Stomach (tissue), 9 donors: ENCODE data around the gene MAP7. TPM values are rescaled to one million over a fixed set of nuclear protein-coding genes. Genes with fewer than 3 reads are reported as not detected.

ENCODE experiments used
- DNase-seq, 2 donors: peaks; one replicate each; pipeline versions ENCODE4 v3.0.0 to v3.0.0-alpha.2; 2013 to 2019
- H3K27ac ChIP-seq, 5 donors: fragments of 200-600 bp in 4 of 5; sonication (generic) in 4 of 5; one replicate each; pipeline ENCODE4 v1.5.1; 2013 to 2019; ENCODE audit warnings: mild to moderate bottlenecking in 1 of 5, moderate library complexity in 1 of 5
- H3K27me3 ChIP-seq, 3 donors: fragments of 200-600 bp; sonication (generic); one replicate each; pipeline ENCODE4 v1.5.1; 2017 to 2019; ENCODE audit warnings: mixed run types in 1 of 3
- H3K36me3 ChIP-seq, 4 donors: fragments of 200-600 bp; sonication (generic); 1 replicate in 3 of 4; 2 replicates in 1 of 4; pipeline ENCODE4 v1.5.1; 2016 to 2019
- H3K4me1 ChIP-seq, 4 donors: fragments of 200-600 bp; sonication (generic); one replicate each; pipeline ENCODE4 v1.5.1; 2016 to 2019
- H3K4me3 ChIP-seq, 4 donors: fragments of 200-600 bp; sonication (generic) in 3 of 4; one replicate each; pipeline ENCODE4 v1.5.1; 2016 to 2019; ENCODE audit warnings: mild to moderate bottlenecking in 1 of 4
- H3K9me3 ChIP-seq, 4 donors: fragments of 200-600 bp; sonication (generic); one replicate each; pipeline ENCODE4 v1.5.1; 2016 to 2019
- EP300 ChIP-seq: sonication (generic); formaldehyde crosslinking; IDR thresholded peaks from one replicate; pipeline ENCODE4 v1.6.1; 2017; ENCODE audit warnings: antibody characterized with exemption
- POLR2A ChIP-seq, 4 donors: fragments of 450-650 bp; IDR thresholded peaks; one replicate each; pipeline ENCODE4 v1.6.1; 2016; ENCODE audit warnings: antibody characterized with exemption in 4 of 4, control low read depth in 2 of 4, mild to moderate bottlenecking in 1 of 4, moderate library complexity in 1 of 4
- POLR2AphosphoS5 ChIP-seq, 3 donors: sonication (generic); formaldehyde crosslinking; IDR thresholded peaks; one replicate each; pipeline ENCODE4 v1.6.1; 2016; ENCODE audit warnings: antibody characterized with exemption in 3 of 3
- WGBS, 5 donors: extraction: QIAGEN DNeasy Blood & Tissue Kit in 3 of 5; methylation state at CpG; one replicate each; pipeline versions ENCODE4 v1.1.5 to v1.1.7; 2013 to 2018; 5-methylcytosine and 5-hydroxymethylcytosine counted together
- intact Hi-C: fragments of 100-400 bp; cut with DNase I; formaldehyde crosslinking; loops from one replicate; pipeline ENCODE4 v1.15.1; 2023; ENCODE audit warnings: low total_unique reads
- polyA plus RNA-seq, 3 donors: library from polyadenylated mRNA; stranded (reverse); fragments of 200-250 nt; gene quantifications; one replicate each; pipeline ENCODE4 v1.2.3, GENCODE V29; 2013
- total RNA-seq, 5 donors: library from RNA; depleted of rRNA; stranded (reverse); fragments of >200 nt; gene quantifications; one replicate each; pipeline versions ENCODE4 v1.1.0 to v1.2.3, GENCODE V29; 2014 to 2016
- TF ChIP-seq, protein P1 (sequence below), 7 experiments: fragments of 450-650 bp in 4 of 7; fragments of 200-600 bp in 3 of 7; sonication (generic) in 3 of 7; IDR thresholded peaks; one replicate each; pipeline ENCODE4 v1.5.1; 2016 to 2019; ENCODE audit warnings: antibody characterized with exemption in 7 of 7, control low read depth in 2 of 7, mild to moderate bottlenecking in 1 of 7
- donor health status: healthy with polysubstance abuse.
- donor health status: Bipolar disorder and iron deficiency.
- donor health status: healthy.

Gene MAP7
- total and polyA plus RNA-seq, 8 donors: 2.3 to 28.3 (median 9.7) TPM

DNA sequence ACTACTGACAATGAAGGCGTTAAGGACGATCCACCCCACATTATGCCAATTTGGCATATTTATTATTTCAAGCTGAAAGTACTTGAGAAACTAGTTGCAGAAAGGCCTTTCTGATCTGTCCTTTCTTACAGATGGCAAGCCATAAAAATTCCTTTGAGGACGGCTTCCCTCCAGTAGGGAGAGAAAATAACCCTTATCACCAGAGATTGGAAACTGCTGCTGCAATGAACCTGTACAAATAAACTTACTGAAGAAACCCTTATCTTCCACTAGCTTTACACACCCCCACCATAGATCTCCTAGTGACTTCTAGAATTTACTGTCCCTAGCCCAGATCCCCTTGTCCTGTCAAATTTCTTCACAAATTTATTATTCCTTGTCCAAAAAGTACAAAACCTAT is 105.2 kb downstream of the MAP7 start:
- TF ChIP-seq POLR2A (IDR thresholded peaks at IDR 0.05) (no peak), EP300 (no peak)
- TF ChIP-seq, protein P1, sequence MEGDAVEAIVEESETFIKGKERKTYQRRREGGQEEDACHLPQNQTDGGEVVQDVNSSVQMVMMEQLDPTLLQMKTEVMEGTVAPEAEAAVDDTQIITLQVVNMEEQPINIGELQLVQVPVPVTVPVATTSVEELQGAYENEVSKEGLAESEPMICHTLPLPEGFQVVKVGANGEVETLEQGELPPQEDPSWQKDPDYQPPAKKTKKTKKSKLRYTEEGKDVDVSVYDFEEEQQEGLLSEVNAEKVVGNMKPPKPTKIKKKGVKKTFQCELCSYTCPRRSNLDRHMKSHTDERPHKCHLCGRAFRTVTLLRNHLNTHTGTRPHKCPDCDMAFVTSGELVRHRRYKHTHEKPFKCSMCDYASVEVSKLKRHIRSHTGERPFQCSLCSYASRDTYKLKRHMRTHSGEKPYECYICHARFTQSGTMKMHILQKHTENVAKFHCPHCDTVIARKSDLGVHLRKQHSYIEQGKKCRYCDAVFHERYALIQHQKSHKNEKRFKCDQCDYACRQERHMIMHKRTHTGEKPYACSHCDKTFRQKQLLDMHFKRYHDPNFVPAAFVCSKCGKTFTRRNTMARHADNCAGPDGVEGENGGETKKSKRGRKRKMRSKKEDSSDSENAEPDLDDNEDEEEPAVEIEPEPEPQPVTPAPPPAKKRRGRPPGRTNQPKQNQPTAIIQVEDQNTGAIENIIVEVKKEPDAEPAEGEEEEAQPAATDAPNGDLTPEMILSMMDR (IDR thresholded peaks at IDR 0.05): no peak
- intact Hi-C loops: no loop called here
- Histone ChIP-seq H3K4me1 (peaks cover 0 to 23% (median 11%) of the 10 kb centered on the region in 4 donors), H3K4me3 (no peak overlapping the region), H3K27me3 (no peaks in the 10 kb centered on the region), H3K27ac (no peak overlapping the region), H3K9me3 (no peaks in the 10 kb centered on the region), H3K36me3 (no peaks in the 10 kb centered on the region)
- DNase-seq: no peak
- WGBS, 5 donors: 32 to 61% (median 42%) methylated on average over 3 of the region's 3 CpGs

- TF ChIP-seq EP300 (no peak), POLR2AphosphoS5 (IDR thresholded peaks at IDR 0.05) (no peak)
- TF ChIP-seq, protein P1 (IDR thresholded peaks at IDR 0.05): no peak
- H3K36me3 ChIP-seq: no peaks in the 10 kb centered on the region
- WGBS, 5 donors: 25 to 57% (median 34%) methylated on average over 2 of the region's 2 CpGs
- intact Hi-C loops: no loop called here
- no peak for DNase-seq
- peaks cover 8 to 28% (median 19%) of the 10 kb centered on the region in 4 donors for H3K4me1 ChIP-seq
- no peaks in the 10 kb centered on the region for H3K9me3 ChIP-seq
- H3K27ac ChIP-seq: peak overlapping the region; percentile 41 to 81 (median 70)
- H3K4me3 ChIP-seq: no peak overlapping the region
- no peaks in the 10 kb centered on the region for H3K27me3 ChIP-seq
Measured at GRCh38 chr6:136440203-136440602, 110.0 kb downstream of the MAP7 start.

DNA sequence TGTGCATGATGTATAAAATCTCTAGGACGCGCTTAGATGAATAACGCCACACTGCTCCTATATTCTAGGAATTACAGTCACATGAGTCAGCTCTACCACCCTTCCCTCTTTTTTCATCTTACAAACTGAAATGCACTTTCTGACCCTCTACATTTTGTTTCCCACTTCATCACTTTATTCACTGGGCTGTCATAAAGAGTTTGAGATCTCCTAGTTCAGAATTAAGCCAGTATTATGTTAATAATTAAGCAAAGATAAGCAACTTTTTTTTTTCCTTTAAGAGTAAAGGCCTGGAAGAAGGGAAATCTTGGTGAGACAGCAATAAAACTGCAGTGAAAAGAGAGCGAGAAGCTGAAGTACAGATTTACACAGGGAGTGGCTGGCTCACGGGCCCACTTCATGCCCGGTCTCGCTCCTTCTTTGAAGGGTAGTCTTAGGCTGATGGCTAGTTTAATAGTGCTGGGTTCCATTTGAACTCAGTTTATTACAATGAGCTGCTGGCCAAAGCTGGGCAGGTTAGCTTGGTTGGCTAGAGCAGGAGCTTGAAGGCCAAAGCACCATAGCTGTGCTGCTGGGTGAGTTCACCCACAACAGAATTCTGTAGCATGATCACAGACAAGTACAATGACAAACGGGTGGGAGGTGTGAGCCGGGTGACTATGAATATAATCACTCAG is 110.6 kb downstream of the MAP7 start:
- intact Hi-C loops: no loop called here
- WGBS, 5 donors: 32 to 65% (median 51%) methylated on average over 9 of the region's 9 CpGs
- peak in 1 of 2 donors; percentile 54 for DNase-seq
- Histone ChIP-seq H3K27ac (peak overlapping the region; percentile 55 to 81 (median 70)), H3K36me3 (no peaks in the 10 kb centered on the region), H3K4me1 (peaks cover 8 to 28% (median 19%) of the 10 kb centered on the region in 4 donors), H3K27me3 (no peaks in the 10 kb centered on the region), H3K4me3 (no peak overlapping the region), H3K9me3 (no peaks in the 10 kb centered on the region)
- TF ChIP-seq, protein P1 (IDR thresholded peaks at IDR 0.05): no peak
- TF ChIP-seq POLR2A (IDR thresholded peaks at IDR 0.05): no peak
- no peak for TF ChIP-seq POLR2AphosphoS5 (IDR thresholded peaks at IDR 0.05)
- TF ChIP-seq EP300: no peak

GRCh38 chr6:136438441-136438840 is 111.8 kb downstream of the MAP7 start:
- Histone ChIP-seq H3K9me3 (no peaks in the 10 kb centered on the region), H3K36me3 (no peaks in the 10 kb centered on the region), H3K27ac (no peak overlapping the region), H3K27me3 (no peaks in the 10 kb centered on the region), H3K4me3 (no peak overlapping the region), H3K4me1 (peaks cover 8 to 30% (median 24%) of the 10 kb centered on the region in 4 donors)
- no peak for TF ChIP-seq EP300
- no peak for TF ChIP-seq POLR2AphosphoS5 (IDR thresholded peaks at IDR 0.05)
- TF ChIP-seq POLR2A (IDR thresholded peaks at IDR 0.05): no peak
- TF ChIP-seq, protein P1 (IDR thresholded peaks at IDR 0.05): no peak
- no peak for DNase-seq
- 53 to 77% (median 72%) methylated on average over 3 of the region's 3 CpGs for WGBS, 5 donors
- intact Hi-C loops: no loop called here
